AG04450 (cell line): ENCODE measurements around the gene GABPB1. TPM values are rescaled to one million over a fixed set of nuclear protein-coding genes. Genes with fewer than 3 reads are reported as not detected.
"Not testable (repeated sequence)": the region's sequence is repeated elsewhere in the genome, so short reads cannot be mapped to it uniquely, and the experiment has no call there.

Source experiments
- CTCF ChIA-PET: fragments of 300-600, 350-600 bp; formaldehyde crosslinking; extraction: SDS; loops from one replicate; lab custom pipeline; 2022; ENCODE audit warnings: antibody characterized with exemption, inconsistent platforms; lab: Charles Lee
- POLR2A ChIA-PET: fragments of 350-600 bp; formaldehyde crosslinking; extraction: SDS; loops from one replicate; lab custom pipeline; 2021; ENCODE audit warnings: antibody characterized with exemption, inconsistent platforms; lab: Yijun Ruan, JAX
- DNase-seq: peaks from one replicate; pipeline ENCODE4 v3.0.0-alpha.2; 2011; ENCODE audit warnings: low read depth, low spot score
- H3K27ac ChIP-seq: one replicate; pipeline ENCODE4 v1.5.1; 2012; ENCODE audit warnings: low read depth, low read length, control low read depth
- H3K27me3 ChIP-seq: one replicate; pipeline ENCODE4 v1.6.0; 2012; ENCODE audit warnings: low read length; ENCODE audit not compliant: control insufficient read depth, insufficient read depth
- H3K4me3 ChIP-seq: 2 replicates; pipeline ENCODE4 v1.5.1; 2011; ENCODE audit warnings: mild to moderate bottlenecking, low read depth, low read length, control low read depth
- H3K9me3 ChIP-seq: 2 replicates; pipeline ENCODE4 v1.5.1; 2012; ENCODE audit warnings: low read length; ENCODE audit not compliant: control insufficient read depth, insufficient read depth
- polyA minus RNA-seq: library from RNA; depleted of rRNA, polyadenylated mRNA; stranded (reverse); fragments of >200 nt; gene quantifications from 2 replicates; pipeline ENCODE4 v1.2.3, GENCODE V29; 2011; rRNA and poly(A)+ RNA removed
- polyA plus RNA-seq: library from polyadenylated mRNA; depleted of rRNA; stranded (reverse); fragments of >200 nt; gene quantifications from 2 replicates; pipeline ENCODE4 v1.2.3, GENCODE V29; 2011; rRNA removed
- TF ChIP-seq, protein P1 (sequence below): IDR thresholded peaks from 2 replicates; pipeline ENCODE4 v1.5.1; 2011; ENCODE audit warnings: low read depth, low read length, control low read depth, inconsistent platforms

The GABPB1 gene
- 24.8 and 29.9 TPM in 2 replicates for polyA plus RNA-seq
- polyA minus RNA-seq, result 25.5 and 30.8 TPM in 2 replicates

DNA sequence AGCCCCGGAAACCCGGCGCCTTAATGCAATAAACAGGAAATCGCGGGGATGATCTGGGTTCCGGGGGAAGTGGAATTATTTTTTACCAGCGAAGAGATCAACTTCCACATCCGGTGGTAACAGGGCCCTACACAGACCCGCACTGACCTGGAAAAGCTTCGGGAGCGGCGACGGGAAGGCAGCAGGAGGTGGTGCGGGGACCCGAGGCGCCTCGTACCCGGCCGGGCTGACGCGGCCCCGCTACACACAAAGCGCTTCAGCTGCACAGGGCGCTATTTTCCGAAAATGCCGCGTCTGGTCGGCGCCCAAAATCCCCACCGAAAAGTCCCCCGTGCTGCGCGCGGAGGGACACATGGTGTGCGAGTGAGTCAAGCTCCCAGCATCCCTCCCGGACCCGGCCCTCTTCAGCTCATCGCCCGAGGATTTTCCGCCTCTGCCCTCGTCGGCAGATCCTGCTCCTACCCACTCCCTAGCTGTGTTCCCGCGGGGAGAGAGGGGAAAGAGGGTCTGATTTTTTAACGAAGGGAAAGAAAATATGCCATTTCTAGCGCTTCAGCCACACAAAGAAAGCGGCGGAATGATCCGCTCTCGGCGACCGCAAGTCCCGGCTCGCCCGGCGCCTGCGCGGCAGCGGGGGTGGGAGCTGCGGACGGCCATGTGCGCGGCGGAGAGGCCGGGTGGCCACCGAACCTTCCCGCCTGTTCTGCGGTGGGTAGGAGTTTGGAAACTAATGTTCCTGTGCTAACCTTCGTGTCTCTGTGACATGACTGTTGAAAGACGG lies at the start of gene GABPB1:
Gene GABPB1, minus strand, starts transcription at position 361 of the 781 bp plus-strand sequence. CDS start 45,400 bp downstream, outside the sequence.
- ChIA-PET CTCF (no interaction called here), POLR2A (interaction anchor here (0.6 to 1.5 kb wide), 18 partner anchors 11 to 1477 kb away, joined by 3 to 6 read pairs (median 3); partner anchors contain the start of genes EID1 and USP8)
- TF ChIP-seq, protein P1, sequence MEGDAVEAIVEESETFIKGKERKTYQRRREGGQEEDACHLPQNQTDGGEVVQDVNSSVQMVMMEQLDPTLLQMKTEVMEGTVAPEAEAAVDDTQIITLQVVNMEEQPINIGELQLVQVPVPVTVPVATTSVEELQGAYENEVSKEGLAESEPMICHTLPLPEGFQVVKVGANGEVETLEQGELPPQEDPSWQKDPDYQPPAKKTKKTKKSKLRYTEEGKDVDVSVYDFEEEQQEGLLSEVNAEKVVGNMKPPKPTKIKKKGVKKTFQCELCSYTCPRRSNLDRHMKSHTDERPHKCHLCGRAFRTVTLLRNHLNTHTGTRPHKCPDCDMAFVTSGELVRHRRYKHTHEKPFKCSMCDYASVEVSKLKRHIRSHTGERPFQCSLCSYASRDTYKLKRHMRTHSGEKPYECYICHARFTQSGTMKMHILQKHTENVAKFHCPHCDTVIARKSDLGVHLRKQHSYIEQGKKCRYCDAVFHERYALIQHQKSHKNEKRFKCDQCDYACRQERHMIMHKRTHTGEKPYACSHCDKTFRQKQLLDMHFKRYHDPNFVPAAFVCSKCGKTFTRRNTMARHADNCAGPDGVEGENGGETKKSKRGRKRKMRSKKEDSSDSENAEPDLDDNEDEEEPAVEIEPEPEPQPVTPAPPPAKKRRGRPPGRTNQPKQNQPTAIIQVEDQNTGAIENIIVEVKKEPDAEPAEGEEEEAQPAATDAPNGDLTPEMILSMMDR, result no peak
- Histone ChIP-seq H3K9me3 (no peaks in the 10 kb centered on the region; the same call in 1 of the 2 replicates), H3K4me3 (peak within 1 kb of the TSS; percentile 88), H3K27ac (peak within 1 kb of the TSS; percentile 100), H3K27me3 (no peaks in the 10 kb centered on the region)
- DNase-seq, result peak; percentile 88

DNA sequence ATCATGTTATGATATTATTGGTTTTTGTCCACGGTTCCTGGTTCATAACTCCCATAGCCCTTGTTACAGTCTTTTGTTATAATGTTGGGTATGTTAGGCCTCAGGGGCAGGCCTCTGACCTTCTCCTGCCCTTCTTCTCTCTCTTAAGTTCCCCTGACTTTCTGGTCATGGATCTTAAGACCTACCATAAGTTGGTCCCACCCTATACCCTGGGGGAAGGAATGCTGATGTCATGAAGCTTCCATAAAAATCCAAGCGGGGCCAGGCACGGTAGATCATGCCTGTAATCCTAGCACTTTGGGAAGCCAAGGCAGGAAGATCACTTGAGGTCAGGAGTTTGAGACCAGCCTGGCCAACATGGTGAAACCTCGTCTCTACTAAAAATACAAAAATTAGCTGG lies 36.6 kb upstream of the GABPB1 start:
- DNase-seq, H3K27ac ChIP-seq, H3K4me3 ChIP-seq, H3K9me3 ChIP-seq, POLR2A ChIA-PET, H3K27me3 ChIP-seq, CTCF ChIA-PET: not testable (repeated sequence)

DNA sequence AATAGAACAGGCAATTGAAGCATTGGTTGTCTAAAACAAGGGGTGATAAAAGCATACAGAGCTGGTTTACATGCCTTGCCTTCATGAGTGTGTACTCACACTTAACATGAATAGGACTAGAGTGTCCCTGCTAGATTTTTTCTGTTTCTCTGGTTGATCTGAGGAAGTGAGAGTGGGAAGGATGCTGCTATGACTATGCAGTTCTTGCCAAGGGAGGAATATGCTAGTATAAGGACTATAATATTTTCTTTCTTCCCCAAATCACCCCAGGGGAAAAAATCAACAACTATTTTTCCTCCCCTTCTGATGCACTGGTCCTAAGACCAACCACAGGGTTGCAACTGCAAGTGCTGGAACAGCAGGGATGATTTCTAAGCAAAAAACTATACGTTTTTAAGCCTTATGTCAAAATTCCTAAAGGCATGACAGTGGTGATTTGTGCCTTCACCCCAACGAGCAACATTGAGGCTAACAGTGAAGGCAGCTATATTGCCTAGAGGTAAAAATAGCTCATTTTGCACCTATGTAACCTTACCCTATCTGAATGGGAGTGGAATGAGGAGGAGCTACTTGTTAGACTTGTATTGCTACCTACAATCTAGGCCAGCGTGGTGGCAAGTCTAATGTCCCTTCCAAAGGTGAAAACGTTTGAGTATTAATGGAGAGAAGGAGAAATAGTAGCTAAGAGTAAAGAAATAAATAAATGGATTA lies 35.7 kb upstream of the GABPB1 start:
- TF ChIP-seq, protein P1, result no peak
- Histone ChIP-seq H3K27me3 (no peaks in the 10 kb centered on the region), H3K9me3 (no peaks in the 10 kb centered on the region), H3K27ac (no peak overlapping the region), H3K4me3 (no peak overlapping the region)
- POLR2A ChIA-PET, result interaction anchor here (0.5 kb wide), 1 partner anchor 8 kb away, joined by 3 read pairs; no protein-coding TSS in a partner anchor
- CTCF ChIA-PET, result no interaction called here
- no peak for DNase-seq

DNA sequence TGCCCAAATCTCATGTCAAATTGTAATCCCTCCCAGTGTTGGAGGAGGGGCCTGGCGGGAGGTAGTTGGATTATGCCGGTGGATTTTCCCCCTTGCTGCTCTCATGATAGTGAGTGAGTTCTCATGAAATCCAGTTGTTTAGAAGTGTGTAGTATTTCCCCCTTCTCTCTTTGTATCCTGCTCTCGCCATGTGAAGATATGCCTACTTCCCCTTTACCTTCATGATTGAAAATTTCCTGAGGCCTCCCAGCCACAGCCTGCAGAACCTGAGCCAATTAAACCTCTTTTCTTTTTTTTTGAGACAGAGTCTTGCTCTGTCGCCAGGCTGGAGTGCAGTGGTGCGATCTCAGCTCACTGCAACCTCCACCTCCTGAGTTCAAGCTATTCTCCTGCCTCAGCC lies 27.4 kb upstream of the GABPB1 start:
- ChIA-PET CTCF (interaction anchor here (0.6 kb wide), 1 partner anchor 18 kb away, joined by 9 read pairs; no protein-coding TSS in a partner anchor), POLR2A (interaction anchor here (0.7 kb wide), 2 partner anchors 8 to 157 kb away, joined by 3 read pairs; no protein-coding TSS in a partner anchor)
- DNase-seq, H3K27me3 ChIP-seq, H3K27ac ChIP-seq, H3K4me3 ChIP-seq, H3K9me3 ChIP-seq: not testable (repeated sequence)

DNA sequence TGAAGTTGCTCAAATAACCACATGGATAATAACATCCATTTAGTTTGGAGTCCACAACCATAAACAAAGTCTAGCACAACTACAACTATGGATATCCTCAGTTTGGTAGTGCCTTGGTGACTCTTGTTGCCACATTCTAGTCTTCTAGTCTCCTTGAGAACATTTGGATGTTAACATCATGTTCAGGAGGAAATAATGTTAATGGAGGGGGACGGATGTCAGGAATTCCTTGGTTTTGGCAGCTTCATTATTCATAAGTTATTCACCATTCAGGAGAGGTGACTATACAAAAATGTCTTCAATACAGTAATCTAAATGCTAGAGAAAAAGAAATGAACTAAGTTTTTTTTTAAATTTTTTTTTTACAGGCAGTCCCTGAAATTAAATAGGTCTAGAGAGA lies 26.4 kb upstream of the GABPB1 start:
- Histone ChIP-seq H3K9me3 (no peaks in the 10 kb centered on the region), H3K4me3 (no peak overlapping the region), H3K27me3 (no peaks in the 10 kb centered on the region), H3K27ac (no peak overlapping the region)
- POLR2A ChIA-PET, result no interaction called here
- TF ChIP-seq, protein P1, result no peak
- no peak for DNase-seq
- CTCF ChIA-PET, result no interaction called here
